K562 (cell line): ENCODE measurements around the gene CKAP2. TPM values are rescaled to one million over a fixed set of nuclear protein-coding genes. Genes with fewer than 3 reads are reported as not detected.

Source experiments
- ATAC-seq: fragments of 200-7000 bp; cut with Tn5 transposase; 3 replicates; pipeline ENCODE4 v1.9.1; 2020; ENCODE audit warnings: moderate library complexity
- BruUV-seq: library from RNA; stranded (reverse); fragments of 400-500 nt; replicated peaks from 2 replicates; lab custom pipeline; 2021; lab: Mats Ljungman, UMichigan
- CTCF ChIA-PET: fragments of 300-600 bp; formaldehyde crosslinking; extraction: SDS; loops from one replicate; lab custom pipeline; 2021; ENCODE audit warnings: low intra/inter-chr PET ratio; lab: Yijun Ruan, JAX
- POLR2A ChIA-PET: fragments of 300-600, 350-650 bp; sonication (Branson Sonifier 250); formaldehyde crosslinking; extraction: SDS; loops from one replicate; lab custom pipeline; 2021; ENCODE audit warnings: antibody characterized with exemption, inconsistent platforms; lab: Yijun Ruan, JAX
- DNase-seq, 4 experiments: peaks; one replicate each; pipeline versions ENCODE4 v3.0.0 to v3.0.0-alpha.2; 2011 to 2018; ENCODE audit warnings: low spot score in 3 of 4, mixed read lengths in 3 of 4; ENCODE audit errors: extremely low read depth in 1 of 4
- FAIRE-seq: peaks from 2 replicates; lab custom pipeline; 2011; peaks lifted over from hg19 to GRCh38; lab: Jason Lieb, UNC
- H2AFZ ChIP-seq: 2 replicates; pipeline ENCODE4 v1.6.0; 2011; ENCODE audit warnings: low read depth, low read length, control low read depth, inconsistent platforms
- H3K27ac ChIP-seq: fragments of 200-600 bp; 3 replicates; pipeline ENCODE4 v1.8.0; 2011; ENCODE audit warnings: low read depth, mild to moderate bottlenecking, control low read depth, inconsistent platforms, low read length, moderate library complexity, mixed read lengths; ENCODE audit errors: extremely low read depth
- H3K27me3 ChIP-seq, 2 experiments: fragments of 300-600 bp in 1 of 2; 2 replicates in 1 of 2; 3 replicates in 1 of 2; pipeline versions ENCODE4 v1.6.0 to v1.8.0; 2011; ENCODE audit warnings: inconsistent platforms in 2 of 2, low read length in 2 of 2, mild to moderate bottlenecking in 1 of 2, mixed read lengths in 1 of 2, moderate library complexity in 1 of 2; ENCODE audit not compliant: control insufficient read depth in 2 of 2, insufficient read depth in 2 of 2
- H3K36me3 ChIP-seq: fragments of 300-600 bp; 3 replicates; pipeline ENCODE4 v1.8.0; 2011; ENCODE audit warnings: mild to moderate bottlenecking, low read length, inconsistent platforms; ENCODE audit not compliant: control insufficient read depth, insufficient read depth
- H3K4me1 ChIP-seq, 2 experiments: fragments of 200-600 bp in 1 of 2; replicated peaks in 1 of 2; 2 replicates in 1 of 2; 3 replicates in 1 of 2; pipeline versions ENCODE4 v1.5.1 to v1.8.0; 2011; ENCODE audit warnings: inconsistent platforms in 2 of 2, low read length in 2 of 2, mild to moderate bottlenecking in 1 of 2, mixed read lengths in 1 of 2, moderate library complexity in 1 of 2; ENCODE audit not compliant: control insufficient read depth in 2 of 2, insufficient read depth in 2 of 2
- H3K4me2 ChIP-seq: 2 replicates; pipeline ENCODE4 v1.6.1; 2011; ENCODE audit warnings: low read length, control low read depth, inconsistent platforms, mixed read lengths; ENCODE audit not compliant: insufficient read depth
- H3K4me3 ChIP-seq: fragments of 200-600 bp; sonication (generic), shearing (Covaris generic); 2 replicates; pipeline ENCODE4 v1.5.1; 2016; ENCODE audit warnings: control low read depth, inconsistent platforms
- H3K79me2 ChIP-seq: fragments of 200-600 bp; 3 replicates; pipeline ENCODE4 v1.8.0; 2011; ENCODE audit warnings: low read length, inconsistent platforms; ENCODE audit not compliant: control insufficient read depth, insufficient read depth
- H3K9ac ChIP-seq, 2 experiments: 2 replicates each; pipeline versions ENCODE4 v1.6.0 to v1.6.1; 2011; ENCODE audit warnings: low read depth in 2 of 2, low read length in 2 of 2, control low read depth in 1 of 2, inconsistent platforms in 1 of 2, mild to moderate bottlenecking in 1 of 2, mixed read lengths in 1 of 2; ENCODE audit not compliant: insufficient read depth in 1 of 2
- H3K9me1 ChIP-seq: one replicate; pipeline ENCODE4 v1.6.0; 2011; ENCODE audit warnings: inconsistent platforms, mild to moderate bottlenecking, low read length, moderate library complexity; ENCODE audit not compliant: control insufficient read depth, insufficient read depth
- H3K9me3 ChIP-seq: replicated peaks from 2 replicates; pipeline ENCODE4 v1.5.1; 2011; ENCODE audit warnings: low read depth, low read length, inconsistent platforms; ENCODE audit not compliant: control insufficient read depth, insufficient read depth
- H4K20me1 ChIP-seq: replicated peaks from 2 replicates; pipeline ENCODE4 v1.6.1; 2011; ENCODE audit warnings: low read length, inconsistent platforms, mixed read lengths; ENCODE audit not compliant: control insufficient read depth, insufficient read depth
- BDP1 ChIP-seq: IDR thresholded peaks from 3 replicates; pipeline ENCODE4 v1.6.1; 2011; ENCODE audit not compliant: insufficient read length, insufficient read depth
- C11orf30 ChIP-seq: fragments of 450-650 bp; IDR thresholded peaks from 2 replicates; pipeline ENCODE4 v1.6.1; 2016; ENCODE audit warnings: low read depth, mild to moderate bottlenecking
- CC2D1A ChIP-seq: fragments of 450-650 bp; IDR thresholded peaks from 2 replicates; pipeline ENCODE4 v1.6.1; 2017; ENCODE audit warnings: mild to moderate bottlenecking
- SIX5 ChIP-seq, 2 experiments: IDR thresholded peaks; 2 replicates each; pipeline ENCODE4 v1.6.1; 2011; ENCODE audit warnings: low read length in 2 of 2, borderline replicate concordance in 1 of 2, low read depth in 1 of 2, mild to moderate bottlenecking in 1 of 2, moderate library complexity in 1 of 2; ENCODE audit not compliant: insufficient read depth in 1 of 2
- TCF7 ChIP-seq: sonication (generic); IDR thresholded peaks from 2 replicates; pipeline ENCODE4 v1.6.1; 2016; ENCODE audit warnings: antibody characterized with exemption, borderline replicate concordance
- WHSC1 ChIP-seq: IDR thresholded peaks from one replicate; pipeline ENCODE4 v1.6.1; 2012; ENCODE audit warnings: low read length, control low read depth, inconsistent platforms
- ZFP36 ChIP-seq: fragments of 150-350 bp; IDR thresholded peaks from 2 replicates; pipeline ENCODE4 v1.6.1; 2018; ENCODE audit warnings: low read length, low read depth; ENCODE audit not compliant: partially characterized antibody
- ZFX ChIP-seq: sonication (generic); formaldehyde crosslinking; IDR thresholded peaks from 2 replicates; pipeline ENCODE4 v1.8.0; 2022; ENCODE audit warnings: mild to moderate bottlenecking, missing genetic modification reagents, moderate library complexity
- ZNF507 ChIP-seq: conservative IDR thresholded peaks from 2 replicates; pipeline ENCODE4 v1.6.1; 2017; ENCODE audit warnings: missing genetic modification characterization, missing compliant biosample characterization
- ZNF584 ChIP-seq: fragments of 200-800 bp; sonication (Bioruptor generic); IDR thresholded peaks from 2 replicates; pipeline ENCODE4 v1.6.1; 2016; ENCODE audit warnings: low read depth, mild to moderate bottlenecking, missing genetic modification characterization, missing compliant biosample characterization
- ZNF644 ChIP-seq: fragments of 200-800 bp; sonication (Bioruptor generic); IDR thresholded peaks from 2 replicates; pipeline ENCODE4 v1.6.1; 2016; ENCODE audit warnings: low read depth, missing genetic modification characterization, missing compliant biosample characterization
- WGBS: fragments of 100-300 bp; shearing (Covaris generic); methylation state at CpG from one replicate; pipeline ENCODE4 v1.1.6; 2016; ENCODE audit warnings: low coverage, mixed read lengths; ENCODE audit not compliant: insufficient coverage; ENCODE audit errors: missing lambda C conversion rate; 5-methylcytosine and 5-hydroxymethylcytosine counted together
- in situ Hi-C: fragments of 300-500 bp; cut with MboI; formaldehyde crosslinking; loops from 4 replicates; pipeline ENCODE4 v1.15.0; 2018; ENCODE audit warnings: inconsistent platforms, mixed read lengths
- intact Hi-C: fragments of 100-400 bp; cut with micrococcal nuclease; formaldehyde crosslinking; loops from 2 replicates; pipeline ENCODE4 v1.14.2; 2022
- polyA plus RNA-seq, 8 experiments: library from polyadenylated mRNA; depleted of rRNA in 4 of 8; stranded (reverse) in 5 of 8; unstranded in 3 of 8; fragments of >200 nt; fragmentation: Nextera tagmentation in 2 of 8; fragmentation: Illumina TruSeq in 1 of 8; extraction: Ambion mirVana in 2 of 8; extraction: Trizol in 1 of 8; gene quantifications; 2 replicates each; pipeline versions ENCODE4 v1.2.1 to v1.2.3, GENCODE V29; 2011 to 2014; ENCODE audit warnings: inconsistent platforms in 1 of 8, missing spikeins in 1 of 8
- total RNA-seq, 7 experiments: library from RNA; depleted of rRNA in 6 of 7; stranded (reverse); fragments of >200 nt in 6 of 7; fragmentation: Illumina TruSeq in 2 of 7; extraction: Trizol in 2 of 7; gene quantifications; 2 replicates each; pipeline versions ENCODE4 v1.2.1 to v1.2.3, GENCODE V29; 2011 to 2021; ENCODE audit warnings: low replicate concordance in 1 of 7
- TF ChIP-seq, protein P1 (sequence below): sonication (generic); formaldehyde crosslinking; IDR thresholded peaks from 2 replicates; pipeline ENCODE4 v1.8.0; 2022; ENCODE audit warnings: missing genetic modification reagents, mild to moderate bottlenecking, moderate library complexity, borderline replicate concordance
- TF ChIP-seq, protein P2 (sequence below): fragments of 250-450 bp; sonication (Bioruptor Pico); IDR thresholded peaks from 2 replicates; pipeline ENCODE4 v1.8.0; 2021; ENCODE audit warnings: moderate library complexity, mild to moderate bottlenecking, inconsistent platforms

Gene CKAP2
- total and polyA plus RNA-seq, 9 of the 15 experiments (the other 6 are each of a cell fraction or from before 2014, with no cell fraction given), result 21.9 to 63.5 (median 34.8) TPM

GRCh38 chr13:52414051-52414450, 41.2 kb upstream of the CKAP2 start:
- Histone ChIP-seq H3K36me3 (peaks cover 59% of the 10 kb centered on the region; the same call in 2 of the 3 replicates), H2AFZ (no peak overlapping the region), H3K27ac (no peak overlapping the region), H3K4me1 (no peaks in the 10 kb centered on the region), H4K20me1 (no peaks in the 10 kb centered on the region), H3K27me3 (no peaks in the 10 kb centered on the region), H3K9me1 (no peaks in the 10 kb centered on the region), H3K9ac (no peak overlapping the region), H3K9me3 (no peaks in the 10 kb centered on the region), H3K79me2 (no peaks in the 10 kb centered on the region), H3K4me2 (no peak overlapping the region), H3K4me3 (no peak overlapping the region)
- intact Hi-C loops (no loop called here), in situ Hi-C loops (no loop called here)
- ATAC-seq (no peak), FAIRE-seq (no peak), DNase-seq (no peak)
- CTCF ChIA-PET, result no interaction called here
- no peak for TF ChIP-seq C11orf30
- no peak for TF ChIP-seq ZFX (CRISPR knock-in tag)
- TF ChIP-seq WHSC1, result no peak
- TF ChIP-seq ZNF644 (tag), result no peak
- no peak for TF ChIP-seq TCF7
- no peak for TF ChIP-seq ZFP36
- TF ChIP-seq ZNF507, result no peak
- TF ChIP-seq, protein P1, sequence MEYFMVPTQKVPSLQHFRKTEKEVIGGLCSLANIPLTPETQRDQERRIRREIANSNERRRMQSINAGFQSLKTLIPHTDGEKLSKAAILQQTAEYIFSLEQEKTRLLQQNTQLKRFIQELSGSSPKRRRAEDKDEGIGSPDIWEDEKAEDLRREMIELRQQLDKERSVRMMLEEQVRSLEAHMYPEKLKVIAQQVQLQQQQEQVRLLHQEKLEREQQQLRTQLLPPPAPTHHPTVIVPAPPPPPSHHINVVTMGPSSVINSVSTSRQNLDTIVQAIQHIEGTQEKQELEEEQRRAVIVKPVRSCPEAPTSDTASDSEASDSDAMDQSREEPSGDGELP, result no peak
- no peak for TF ChIP-seq SIX5 (IDR thresholded peaks at IDR 0.05; ENCODE audit: borderline replicate concordance in 1 of 2, insufficient read depth in 1 of 2, low read depth in 1 of 2, low read length in 2 of 2)
- no peak for TF ChIP-seq BDP1
- no peak for TF ChIP-seq CC2D1A
- no peak for TF ChIP-seq ZNF584 (CRISPR knock-in tag)
- TF ChIP-seq, protein P2, sequence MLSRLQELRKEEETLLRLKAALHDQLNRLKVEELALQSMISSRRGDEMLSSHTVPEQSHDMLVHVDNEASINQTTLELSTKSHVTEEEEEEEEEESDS (CRISPR knock-in tag), result no peak
- 100% methylated on average over 1 of the region's 1 CpG for WGBS
- POLR2A ChIA-PET, result interaction anchor here (1.3 kb wide), 1 partner anchor 9 kb away, joined by 4 read pairs; no protein-coding TSS in a partner anchor
- BruUV-seq, result no TSS peak
